ENCODE results near the gene TOMM40. TPM values are rescaled to one million over a fixed set of nuclear protein-coding genes. Genes with fewer than 3 reads are reported as not detected.

Gene TOMM40
- total RNA-seq, 1 donor from 2014 or later = 47.4 TPM

DNA sequence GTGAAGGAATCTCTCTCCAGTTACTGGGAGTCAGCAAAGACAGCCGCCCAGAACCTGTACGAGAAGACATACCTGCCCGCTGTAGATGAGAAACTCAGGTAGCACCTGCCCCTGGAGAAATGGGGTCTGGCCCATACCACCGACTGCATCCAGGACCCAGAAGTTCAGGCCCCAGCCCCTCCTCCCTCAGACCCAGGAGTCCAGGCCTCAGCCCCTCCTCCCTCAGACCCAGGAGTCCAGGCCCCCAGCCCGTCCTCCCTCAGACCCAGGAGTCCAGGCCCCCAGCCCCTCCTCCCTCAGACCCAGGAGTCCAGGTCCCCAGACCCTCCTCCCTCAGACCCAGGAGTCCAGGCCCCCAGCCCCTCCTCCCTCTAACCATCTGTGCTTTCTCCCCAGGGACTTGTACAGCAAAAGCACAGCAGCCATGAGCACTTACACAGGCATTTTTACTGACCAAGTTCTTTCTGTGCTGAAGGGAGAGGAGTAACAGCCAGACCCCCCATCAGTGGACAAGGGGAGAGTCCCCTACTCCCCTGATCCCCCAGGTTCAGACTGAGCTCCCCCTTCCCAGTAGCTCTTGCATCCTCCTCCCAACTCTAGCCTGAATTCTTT lies 57.8 kb downstream of the TOMM40 start:
- Mint-ChIP-seq H3K4me3 (ENCODE audit: unreplicated experiment) (no peak overlapping the region), H3K27ac (ENCODE audit: unreplicated experiment) (no peak overlapping the region), H3K4me1 (ENCODE audit: unreplicated experiment) (peaks cover 13% of the 10 kb centered on the region), H3K36me3 (ENCODE audit: unreplicated experiment) (no peaks in the 10 kb centered on the region), H3K9me3 (ENCODE audit: unreplicated experiment) (no peaks in the 10 kb centered on the region), H3K27me3 (ENCODE audit: unreplicated experiment) (no peaks in the 10 kb centered on the region)
- no peak for DNase-seq (ENCODE audit: extremely low spot score, unreplicated experiment)
- TF ChIP-seq, protein P1, sequence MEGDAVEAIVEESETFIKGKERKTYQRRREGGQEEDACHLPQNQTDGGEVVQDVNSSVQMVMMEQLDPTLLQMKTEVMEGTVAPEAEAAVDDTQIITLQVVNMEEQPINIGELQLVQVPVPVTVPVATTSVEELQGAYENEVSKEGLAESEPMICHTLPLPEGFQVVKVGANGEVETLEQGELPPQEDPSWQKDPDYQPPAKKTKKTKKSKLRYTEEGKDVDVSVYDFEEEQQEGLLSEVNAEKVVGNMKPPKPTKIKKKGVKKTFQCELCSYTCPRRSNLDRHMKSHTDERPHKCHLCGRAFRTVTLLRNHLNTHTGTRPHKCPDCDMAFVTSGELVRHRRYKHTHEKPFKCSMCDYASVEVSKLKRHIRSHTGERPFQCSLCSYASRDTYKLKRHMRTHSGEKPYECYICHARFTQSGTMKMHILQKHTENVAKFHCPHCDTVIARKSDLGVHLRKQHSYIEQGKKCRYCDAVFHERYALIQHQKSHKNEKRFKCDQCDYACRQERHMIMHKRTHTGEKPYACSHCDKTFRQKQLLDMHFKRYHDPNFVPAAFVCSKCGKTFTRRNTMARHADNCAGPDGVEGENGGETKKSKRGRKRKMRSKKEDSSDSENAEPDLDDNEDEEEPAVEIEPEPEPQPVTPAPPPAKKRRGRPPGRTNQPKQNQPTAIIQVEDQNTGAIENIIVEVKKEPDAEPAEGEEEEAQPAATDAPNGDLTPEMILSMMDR (IDR thresholded peaks at IDR 0.05) = no peak

DNA sequence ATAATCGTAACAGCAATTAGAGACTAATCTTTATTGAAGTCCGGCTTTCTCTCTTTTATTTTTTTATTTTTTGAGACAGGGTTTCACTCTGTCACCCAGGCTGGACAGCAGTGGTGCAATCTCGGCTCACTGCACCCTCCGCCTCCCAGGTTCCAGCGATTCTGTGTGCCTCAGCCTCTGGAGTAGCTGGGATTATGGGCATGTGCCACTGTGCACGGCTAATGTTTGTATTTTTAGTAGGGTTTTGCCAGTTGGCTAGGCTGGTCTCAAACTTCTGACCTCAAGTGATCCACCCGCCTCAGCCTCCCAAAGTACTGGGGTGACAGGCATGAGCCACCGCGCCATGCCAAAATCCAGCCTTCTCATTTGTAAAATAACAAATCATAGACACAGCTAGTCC lies 58.5 kb downstream of the TOMM40 start:
- H3K4me3 Mint-ChIP-seq (ENCODE audit: unreplicated experiment) = no peak overlapping the region

DNA sequence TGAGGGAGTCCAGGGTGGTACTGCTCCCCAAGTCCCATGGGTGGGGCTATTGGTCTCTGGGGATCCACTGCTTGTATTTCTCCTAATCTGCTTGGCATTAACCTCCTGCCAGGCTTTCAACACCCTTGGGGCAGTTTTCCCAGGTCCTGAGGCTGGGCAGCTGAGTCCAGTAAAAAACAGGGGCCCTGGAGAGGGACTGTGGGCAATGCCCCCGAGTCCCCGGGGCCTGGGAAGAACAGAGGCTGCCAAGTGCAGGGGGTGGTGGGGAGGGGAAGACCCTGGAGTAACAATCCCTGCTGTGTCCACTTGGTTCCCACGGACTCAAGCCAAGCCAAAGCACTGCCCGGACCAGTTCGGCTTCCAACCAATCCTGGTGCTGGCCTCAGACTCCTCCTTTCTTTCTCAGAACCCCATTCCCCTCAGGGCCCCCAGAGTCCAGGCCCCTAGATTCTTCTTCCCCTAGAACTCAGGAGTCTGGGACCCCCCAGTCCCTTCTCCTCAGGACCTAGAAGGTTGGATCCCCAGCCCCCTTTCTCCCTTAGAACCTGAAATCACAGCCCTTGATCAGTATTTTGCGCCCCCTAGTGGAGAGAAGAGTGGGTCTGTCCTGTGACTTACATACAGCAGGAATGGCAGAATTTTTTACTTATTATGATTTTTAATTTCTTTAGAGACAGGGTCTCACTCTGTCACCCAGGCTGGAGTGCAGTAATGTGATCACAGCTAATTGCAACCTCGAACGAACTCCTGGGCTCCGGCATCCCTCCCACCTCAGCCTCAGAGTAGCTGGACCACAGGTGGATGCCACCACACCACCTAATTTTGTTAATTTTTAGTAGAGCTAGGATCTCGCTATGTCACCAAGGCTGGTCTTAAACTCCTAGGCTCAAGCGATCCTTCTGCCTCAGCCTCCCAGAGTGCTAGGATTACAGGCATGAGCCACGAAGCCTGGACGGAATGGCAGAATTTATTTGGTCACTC lies 60.4 kb downstream of the TOMM40 start:
- no peak for DNase-seq (ENCODE audit: extremely low spot score, unreplicated experiment)
- H3K27ac Mint-ChIP-seq (ENCODE audit: unreplicated experiment) = peak overlapping the region; percentile 72
- H3K4me3 Mint-ChIP-seq (ENCODE audit: unreplicated experiment) = peak overlapping the region; percentile 2
- peaks cover 31% of the 10 kb centered on the region for H3K4me1 Mint-ChIP-seq (ENCODE audit: unreplicated experiment)
- H3K27me3 Mint-ChIP-seq (ENCODE audit: unreplicated experiment) = no peaks in the 10 kb centered on the region
- TF ChIP-seq, protein P1 (IDR thresholded peaks at IDR 0.05) = peak; percentile 87
- H3K36me3 Mint-ChIP-seq (ENCODE audit: unreplicated experiment) = no peaks in the 10 kb centered on the region
- H3K9me3 Mint-ChIP-seq (ENCODE audit: unreplicated experiment) = no peaks in the 10 kb centered on the region

More for the DNA sequence above, 58.5 kb downstream of the TOMM40 start:
- TF ChIP-seq, protein P1 (IDR thresholded peaks at IDR 0.05) = no peak
- Mint-ChIP-seq H3K9me3 (ENCODE audit: unreplicated experiment) (no peaks in the 10 kb centered on the region), H3K4me1 (ENCODE audit: unreplicated experiment) (peaks cover 17% of the 10 kb centered on the region), H3K36me3 (ENCODE audit: unreplicated experiment) (no peaks in the 10 kb centered on the region), H3K27me3 (ENCODE audit: unreplicated experiment) (no peaks in the 10 kb centered on the region), H3K27ac (ENCODE audit: unreplicated experiment) (no peak overlapping the region)
- DNase-seq (ENCODE audit: extremely low spot score, unreplicated experiment) = no peak

Other genes with a start within 250 kb of the TOMM40 start
- gene PVR, start 247.3 kb upstream of the TOMM40 start, total RNA-seq = 29.2 and 31.4 TPM in 2 replicates
- 6.3 and 7.4 TPM in 2 replicates for gene CEACAM19, start 219.8 kb upstream of the TOMM40 start, total RNA-seq
- gene CEACAM16, start 192.1 kb upstream of the TOMM40 start, total RNA-seq = not detected in 2 replicates
- 12.7 and 15.3 TPM in 2 replicates for gene BCL3, start 142.5 kb upstream of the TOMM40 start, total RNA-seq
- not detected in 2 replicates for gene CBLC, start 113.4 kb upstream of the TOMM40 start, total RNA-seq
- gene BCAM, start 82.2 kb upstream of the TOMM40 start, total RNA-seq = 8.8 and 9.9 TPM in 2 replicates
- gene NECTIN2, start 45.0 kb upstream of the TOMM40 start, total RNA-seq = 117 TPM in 2 replicates
- gene APOE, start 14.5 kb downstream of the TOMM40 start, total RNA-seq = 151 and 184 TPM in 2 replicates
- gene APOC1, start 23.4 kb downstream of the TOMM40 start, total RNA-seq = 3.3 TPM in 1 of 2 replicates, not detected in the other
- not detected in 2 replicates for gene APOC4, start 51.0 kb downstream of the TOMM40 start, total RNA-seq
- not detected in 2 replicates for gene APOC2, start 54.8 kb downstream of the TOMM40 start, total RNA-seq
- gene CLPTM1, start 64.1 kb downstream of the TOMM40 start, total RNA-seq = 124 and 126 TPM in 2 replicates
- gene RELB, start 110.2 kb downstream of the TOMM40 start, total RNA-seq = 14.3 and 15.1 TPM in 2 replicates
- 77.8 and 81.5 TPM in 2 replicates for gene CLASRP, start 147.8 kb downstream of the TOMM40 start, total RNA-seq
- gene ZNF296, start 185.2 kb downstream of the TOMM40 start, total RNA-seq = 0.68 and 0.70 TPM in 2 replicates
- 19.3 and 25.8 TPM in 2 replicates for gene GEMIN7, start 188.0 kb downstream of the TOMM40 start, total RNA-seq
- gene PPP1R37, start 201.9 kb downstream of the TOMM40 start, total RNA-seq = 34.8 and 35.4 TPM in 2 replicates